SU-DHL-6 (cell line): ENCODE results near the gene SCFD2.

ENCODE experiments used
- H2AFZ ChIP-seq: fragments of 200-600 bp; sonication (generic); 2 replicates; pipeline ENCODE4 v1.6.1; 2014; ENCODE audit warnings: low read depth, mild to moderate bottlenecking, moderate library complexity, mixed read lengths, antibody characterized with exemption, low read length; ENCODE audit not compliant: severe bottlenecking
- H3F3A ChIP-seq: fragments of 200-600 bp; shearing (Covaris generic); 2 replicates; pipeline ENCODE4 v1.6.0; 2016; ENCODE audit warnings: antibody characterized with exemption, mild to moderate bottlenecking; ENCODE audit not compliant: insufficient read depth
- H3K27ac ChIP-seq: fragments of 200-600 bp; sonication (generic); 2 replicates; pipeline ENCODE4 v1.5.1; 2016; ENCODE audit warnings: low read depth, mild to moderate bottlenecking, low read length, moderate library complexity, mixed read lengths
- H3K27me3 ChIP-seq: fragments of 200-600 bp; sonication (generic), shearing (Covaris generic); 2 replicates; pipeline ENCODE4 v1.6.0; 2014; ENCODE audit warnings: mild to moderate bottlenecking, low read length
- H3K36me3 ChIP-seq: fragments of 200-600 bp; sonication (generic); 2 replicates; pipeline ENCODE4 v1.6.1; 2014; ENCODE audit warnings: mild to moderate bottlenecking, low read length, mixed read lengths
- H3K4me2 ChIP-seq: fragments of 300-600, 200-600 bp; shearing (Covaris generic), sonication (generic); 2 replicates; pipeline ENCODE4 v1.6.0; 2014; ENCODE audit warnings: low read length, low read depth, mild to moderate bottlenecking; ENCODE audit not compliant: poor library complexity, severe bottlenecking
- H3K4me3 ChIP-seq: fragments of 200-600 bp; sonication (generic); 2 replicates; pipeline ENCODE4 v1.5.1; 2014; ENCODE audit warnings: antibody characterized with exemption, low read length, mild to moderate bottlenecking, mixed read lengths; ENCODE audit not compliant: insufficient read depth, poor library complexity, severe bottlenecking
- H3K79me2 ChIP-seq: fragments of 200-600 bp; sonication (generic); 2 replicates; pipeline ENCODE4 v1.6.1; 2014; ENCODE audit warnings: mild to moderate bottlenecking, low read length, moderate library complexity; ENCODE audit not compliant: insufficient read depth
- H3K9ac ChIP-seq: fragments of 200-600 bp; sonication (generic); 2 replicates; pipeline ENCODE4 v1.7.0; 2014; ENCODE audit warnings: mild to moderate bottlenecking, low read length
- H3K9me2 ChIP-seq: fragments of 200-600 bp; sonication (generic); replicated peaks from 2 replicates; pipeline ENCODE4 v1.6.1; 2014; ENCODE audit warnings: low read length; ENCODE audit not compliant: insufficient read depth
- H3K9me3 ChIP-seq: fragments of 200-600 bp; sonication (generic); 2 replicates; pipeline ENCODE4 v1.6.1; 2014; ENCODE audit warnings: low read length, mixed read lengths; ENCODE audit not compliant: insufficient read depth
- H4K20me1 ChIP-seq: fragments of 200-600 bp; sonication (generic); 2 replicates; pipeline ENCODE4 v1.6.1; 2014; ENCODE audit warnings: low read depth, mild to moderate bottlenecking, antibody characterized with exemption, low read length, moderate library complexity, mixed read lengths
- CTCF ChIP-seq: fragments of 200-600 bp; sonication (generic); IDR thresholded peaks from one replicate; pipeline ENCODE4 v1.5.1; 2017; ENCODE audit warnings: antibody characterized with exemption, mild to moderate bottlenecking, low read length, moderate library complexity; ENCODE audit not compliant: insufficient read depth, poor library complexity, severe bottlenecking
- EZH2phosphoT487 ChIP-seq: fragments of 200-600 bp; sonication (generic), shearing (Covaris generic); conservative IDR thresholded peaks from 2 replicates; pipeline ENCODE4 v1.6.1; 2018; ENCODE audit warnings: mild to moderate bottlenecking, antibody characterized with exemption, low read length, moderate library complexity, mixed read lengths

Gene SCFD2

GRCh38 chr4:53199356-53199755 lies 166.5 kb downstream of the SCFD2 start:
- Histone ChIP-seq H3K9ac (no peak overlapping the region), H3F3A (no peaks in the 10 kb centered on the region), H4K20me1 (no peaks in the 10 kb centered on the region), H3K27me3 (no peaks in the 10 kb centered on the region), H3K9me2 (no peaks in the 10 kb centered on the region), H3K4me3 (no peak overlapping the region), H3K4me2 (no peak overlapping the region), H3K9me3 (no peaks in the 10 kb centered on the region), H3K79me2 (no peaks in the 10 kb centered on the region), H2AFZ (no peak overlapping the region), H3K36me3 (no peaks in the 10 kb centered on the region), H3K27ac (no peak overlapping the region)
- no peak for TF ChIP-seq CTCF
- TF ChIP-seq EZH2phosphoT487, result no peak

GRCh38 chr4:53197772-53198142 lies 168.1 kb downstream of the SCFD2 start:
- no peak overlapping the region for H3K4me3 ChIP-seq
- H3K9ac ChIP-seq, result no peak overlapping the region
- H3K9me2 ChIP-seq, result no peaks in the 10 kb centered on the region
- no peaks in the 10 kb centered on the region for H3K36me3 ChIP-seq
- no peaks in the 10 kb centered on the region for H3K9me3 ChIP-seq
- TF ChIP-seq CTCF (no peak), EZH2phosphoT487 (no peak)
- no peaks in the 10 kb centered on the region for H4K20me1 ChIP-seq
- no peak overlapping the region for H3K27ac ChIP-seq
- H2AFZ ChIP-seq, result no peak overlapping the region
- H3K4me2 ChIP-seq, result no peak overlapping the region
- H3K79me2 ChIP-seq, result no peaks in the 10 kb centered on the region
- H3F3A ChIP-seq, result no peaks in the 10 kb centered on the region
- no peaks in the 10 kb centered on the region for H3K27me3 ChIP-seq

- Histone ChIP-seq H3K27ac (no peak overlapping the region), H3K9me2 (no peaks in the 10 kb centered on the region), H3K4me2 (no peak overlapping the region), H3K79me2 (no peaks in the 10 kb centered on the region), H3K36me3 (no peaks in the 10 kb centered on the region), H3K4me3 (no peak overlapping the region), H3F3A (no peaks in the 10 kb centered on the region), H3K9ac (no peak overlapping the region), H2AFZ (no peak overlapping the region), H3K9me3 (no peaks in the 10 kb centered on the region), H4K20me1 (no peaks in the 10 kb centered on the region), H3K27me3 (no peaks in the 10 kb centered on the region)
- TF ChIP-seq EZH2phosphoT487 (no peak), CTCF (peak; percentile 35)
Observed at GRCh38 chr4:53196882-53197771, 168.7 kb downstream of the SCFD2 start.
